CD4-positive, alpha-beta T cell treated with Interleukin-21 for 1 hour (primary cell): ENCODE results near the gene MMP27.

Experiments
- DNase-seq: peaks from one replicate; pipeline ENCODE4 v3.0.0-alpha.2; 2020

Gene MMP27

GRCh38 chr11:102695201-102695600 lies 10.4 kb downstream of the MMP27 start:
- no peak for DNase-seq

GRCh38 chr11:102685754-102686153 lies 19.8 kb downstream of the MMP27 start:
- DNase-seq: no peak

DNA sequence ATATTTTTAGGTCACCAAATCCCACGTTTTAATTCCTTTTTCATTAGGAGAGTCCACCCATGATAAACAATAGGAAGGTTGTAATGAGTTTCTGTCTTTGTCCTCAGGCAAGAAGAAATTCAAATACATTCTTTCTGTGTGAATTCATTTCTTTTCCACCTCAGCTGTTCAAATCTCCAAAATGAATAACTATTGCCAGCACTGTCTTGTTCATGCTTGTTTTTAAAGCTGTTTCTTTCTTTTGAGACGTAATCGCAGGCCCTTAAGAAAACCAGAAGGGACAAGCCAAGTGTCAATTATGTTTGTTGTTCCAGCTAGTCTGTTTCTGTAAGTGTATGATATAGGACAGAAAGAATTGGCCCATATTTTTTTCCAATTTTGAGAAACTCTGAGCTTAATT lies 20.2 kb downstream of the MMP27 start:
- DNase-seq: no peak

DNA sequence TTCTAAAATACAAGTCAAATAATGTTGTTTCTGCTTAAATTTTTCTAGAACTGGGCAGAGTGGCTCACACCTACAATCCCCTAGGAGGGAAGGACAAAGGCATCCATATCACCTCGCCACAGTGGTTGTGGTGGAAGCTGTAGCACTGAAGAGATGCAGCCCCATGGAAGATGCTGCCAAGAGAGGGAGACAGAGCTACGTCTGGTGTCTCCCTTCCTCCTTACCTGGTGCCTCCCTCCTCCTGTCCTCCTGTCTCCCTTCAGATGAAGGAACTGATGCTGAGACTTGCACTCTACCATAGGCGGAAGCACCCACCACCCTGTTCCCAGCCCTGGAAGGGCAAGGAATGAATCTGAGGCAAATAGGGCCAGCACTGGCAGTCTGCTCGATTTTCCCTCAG lies 22.3 kb downstream of the MMP27 start:
- DNase-seq: no peak

DNA sequence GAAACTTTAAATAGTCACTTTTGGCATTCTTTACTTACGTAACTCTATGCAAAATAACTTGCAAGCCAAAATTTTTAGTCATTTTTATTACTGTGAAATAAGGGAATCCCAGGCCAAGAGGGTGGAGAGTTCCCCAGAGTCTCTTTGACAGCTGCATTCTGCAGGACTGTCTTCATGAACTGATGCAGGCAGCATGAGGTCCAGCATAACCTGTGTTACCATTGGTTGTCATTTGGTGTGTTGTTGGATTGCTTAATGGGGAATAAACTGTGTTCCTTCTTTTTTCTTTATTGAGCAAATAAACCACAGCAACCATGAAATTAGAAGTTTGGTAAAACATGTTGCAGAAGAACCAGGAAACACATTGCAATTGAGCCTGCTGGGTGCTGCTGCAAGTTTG lies 24.6 kb downstream of the MMP27 start:
- no peak for DNase-seq

- no peak for DNase-seq
Measured at GRCh38 chr11:102678022-102678421, 27.5 kb downstream of the MMP27 start.

GRCh38 chr11:102676084-102676483 lies 29.5 kb downstream of the MMP27 start:
- no peak for DNase-seq

- DNase-seq: no peak
Measured at GRCh38 chr11:102669664-102670063, 35.9 kb downstream of the MMP27 start.

- DNase-seq: peak; percentile 45
Measured at GRCh38 chr11:102666331-102666957, 39.1 kb downstream of the MMP27 start.

GRCh38 chr11:102664001-102664752 lies 41.4 kb downstream of the MMP27 start:
- peak; percentile 4 for DNase-seq

GRCh38 chr11:102662607-102663006 lies 43.0 kb downstream of the MMP27 start:
- DNase-seq: no peak

DNA sequence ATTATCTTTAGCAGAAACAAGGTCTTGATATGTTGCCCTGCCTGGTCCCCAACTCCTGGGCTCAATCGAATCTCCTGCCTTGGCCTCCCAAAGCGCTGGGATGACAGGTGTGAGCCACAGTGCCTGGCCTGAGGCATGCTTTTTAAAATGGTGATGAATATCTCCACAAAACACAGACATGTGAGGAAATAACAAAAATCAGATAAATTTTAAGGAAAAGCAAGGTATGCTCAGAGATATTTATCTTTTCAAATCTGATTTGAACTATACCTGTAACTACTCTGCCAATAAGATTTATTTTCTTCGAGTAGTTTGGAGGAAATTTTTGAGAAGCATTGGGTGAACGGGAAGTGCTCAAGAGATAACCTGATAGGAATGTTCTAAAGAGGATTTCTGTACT lies 44.5 kb downstream of the MMP27 start:
- DNase-seq: no peak

DNA sequence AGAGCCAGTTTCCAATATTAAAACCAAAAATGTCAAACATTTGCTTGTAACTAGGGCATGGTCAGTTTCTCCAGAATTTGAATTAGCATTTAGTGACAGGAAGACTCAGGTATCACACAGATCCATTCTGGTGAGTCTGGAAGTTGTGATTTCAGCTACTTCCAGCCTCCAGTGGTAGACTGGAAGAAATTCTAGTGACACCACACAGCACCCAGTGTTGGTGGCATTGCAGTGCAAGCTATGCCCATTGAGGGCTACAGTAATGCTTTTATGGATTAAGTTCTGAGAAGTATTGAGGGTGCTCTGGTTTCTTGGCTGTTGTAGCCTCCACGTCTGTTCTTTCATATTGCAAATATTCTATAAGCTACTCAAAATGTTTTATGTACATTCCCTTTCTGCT lies 49.0 kb downstream of the MMP27 start:
- DNase-seq: no peak

GRCh38 chr11:102655547-102655946 lies 50.0 kb downstream of the MMP27 start:
- no peak for DNase-seq

GRCh38 chr11:102654761-102655160 lies 50.8 kb downstream of the MMP27 start:
- no peak for DNase-seq

GRCh38 chr11:102653744-102654291 lies 51.8 kb downstream of the MMP27 start:
- no peak for DNase-seq

DNA sequence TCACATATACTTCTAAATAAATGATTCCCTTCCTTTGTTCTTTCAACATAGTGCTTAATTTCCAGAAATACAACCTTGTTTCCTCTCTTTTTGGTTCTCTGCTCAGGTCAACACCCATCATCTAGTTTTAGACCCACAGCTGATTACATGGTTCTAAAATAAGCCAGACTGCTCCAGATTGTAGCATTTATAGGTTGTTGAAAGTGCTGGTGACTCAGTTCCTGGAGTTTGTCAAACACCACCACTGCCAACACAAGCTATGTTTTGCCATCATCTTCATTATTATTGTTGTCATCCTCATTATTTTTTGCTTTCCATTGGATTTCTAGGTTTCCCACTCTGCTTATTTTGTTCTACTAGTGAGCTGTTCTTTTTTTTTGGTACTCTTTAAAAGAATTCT lies 58.1 kb downstream of the MMP27 start:
- no peak for DNase-seq

DNA sequence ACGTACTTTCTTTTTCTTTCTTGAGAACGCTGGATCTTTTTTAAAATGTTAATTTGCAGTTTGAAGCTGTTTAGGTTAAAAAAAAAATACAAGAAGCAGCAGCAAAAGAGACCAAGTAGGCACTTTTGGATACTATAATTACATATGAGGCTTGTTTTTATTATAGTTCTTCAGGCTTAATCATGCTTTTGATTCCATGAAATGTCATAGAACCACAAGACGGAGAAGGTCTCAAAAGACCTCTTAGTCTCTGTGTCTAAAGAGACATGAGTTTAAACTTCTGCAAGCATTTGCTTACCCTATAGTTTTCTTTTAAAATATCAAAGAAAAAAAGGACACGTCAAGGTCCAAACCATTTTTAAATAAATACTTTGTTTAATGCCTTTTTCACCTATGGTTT lies 61.6 kb downstream of the MMP27 start:
- no peak for DNase-seq
